Measurements from ENCODE around the gene ZNF444. TPM values are rescaled to one million over a fixed set of nuclear protein-coding genes. Genes with fewer than 3 reads are reported as not detected.
"Not testable (repeated sequence)": the region's sequence is repeated elsewhere in the genome, so short reads cannot be mapped to it uniquely, and the experiment has no call there.

The ZNF444 gene
- total and polyA plus RNA-seq, 4 donors: 10.3 to 48.3 (median 24.6) TPM

DNA sequence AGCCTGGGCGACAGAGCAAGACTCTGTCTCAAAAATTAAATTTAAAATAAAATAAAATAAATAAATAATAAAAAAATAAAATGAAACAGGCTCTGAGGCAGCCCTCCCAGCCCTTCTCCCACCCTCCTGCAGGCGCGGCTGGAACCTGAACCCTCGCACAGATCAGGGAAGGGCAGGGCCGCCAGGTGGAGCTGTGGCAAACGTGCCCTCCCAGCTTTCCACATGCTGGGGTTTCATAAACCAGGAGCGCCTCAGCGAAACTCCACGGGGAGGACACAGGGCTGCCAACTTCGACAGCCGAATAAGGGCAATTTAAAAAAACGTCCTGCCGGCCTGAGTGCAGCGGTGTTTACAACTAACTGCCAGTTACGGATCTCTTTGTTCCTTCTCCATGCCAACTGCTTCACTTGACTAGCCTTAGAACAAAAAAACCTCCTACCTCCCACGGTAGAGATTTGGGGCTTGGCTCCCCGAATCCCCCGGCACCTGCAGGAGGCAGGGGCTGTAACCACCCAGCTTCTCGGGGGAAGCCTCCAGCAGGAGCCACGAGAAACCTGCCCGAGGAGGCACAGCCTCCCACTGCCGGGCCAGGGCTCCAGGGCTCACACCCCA, 35.9 kb upstream of the ZNF444 start:
- H3K36me3 ChIP-seq (ENCODE audit: control insufficient read depth in 1 of 2, insufficient read depth in 2 of 2, low read length in 1 of 2): peaks cover 0 to 1% of the 10 kb centered on the region in 2 donors
- peak overlapping the region in 1 of 2 donors; percentile 28 for H3K27ac ChIP-seq (ENCODE audit: low read depth in 1 of 2, low read length in 2 of 2)
- no peaks in the 10 kb centered on the region for H3K27me3 ChIP-seq (ENCODE audit: control insufficient read depth in 1 of 2, insufficient read depth in 2 of 2, low read length in 1 of 2)
- intact Hi-C loops (cut with DNase I): loop anchor here in 1 of 2 donors (5.0 to 10.0 kb wide), 2 partner anchors 37 to 210 kb away; partner anchors contain the start of genes ZNF444 and ZSCAN5A
- H3K4me3 ChIP-seq (ENCODE audit: low read length in 2 of 2): no peak overlapping the region
- no peaks in the 10 kb centered on the region for H3K9me3 ChIP-seq (ENCODE audit: control insufficient read depth, low read length)
- ATAC-seq (ENCODE audit: low FRiP score) (peak; percentile 87), DNase-seq (peak; percentile 80 to 91)
- no peaks in the 10 kb centered on the region for H3K4me1 ChIP-seq (ENCODE audit: control insufficient read depth in 1 of 2, insufficient read depth in 2 of 2, low read length in 2 of 2)
- WGBS, 2 donors: 10 to 11% methylated on average over 22 of the region's 22 CpGs

DNA sequence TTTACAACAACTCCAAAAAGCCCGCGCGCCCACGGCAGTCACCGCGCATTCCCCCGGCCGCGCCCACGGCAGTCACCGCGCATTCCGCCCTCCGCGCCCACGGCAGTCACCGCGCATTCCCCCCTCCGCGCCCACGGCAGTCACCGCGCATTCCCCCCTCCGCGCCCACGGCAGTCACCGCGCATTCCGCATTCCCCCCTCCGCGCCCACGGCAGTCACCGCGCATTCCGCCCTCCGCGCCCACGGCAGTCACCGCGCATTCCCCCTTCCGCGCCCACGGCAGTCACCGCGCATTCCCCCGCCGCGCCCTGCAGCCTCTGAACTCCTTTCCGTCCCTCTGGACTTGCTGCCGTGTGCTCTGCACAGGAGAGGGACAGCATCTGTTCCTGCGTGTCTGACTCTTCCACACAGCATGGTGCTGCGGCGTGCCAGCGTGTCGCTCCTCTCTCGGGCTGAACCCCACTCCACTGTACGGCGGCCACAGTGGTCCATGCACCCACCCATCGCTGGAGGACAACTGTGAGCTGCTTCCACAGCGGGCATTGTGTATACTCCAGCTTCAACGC, 35.2 kb upstream of the ZNF444 start:
- H3K4me1 ChIP-seq (ENCODE audit: control insufficient read depth in 1 of 2, insufficient read depth in 2 of 2, low read length in 2 of 2); H3K27me3 ChIP-seq (ENCODE audit: control insufficient read depth in 1 of 2, insufficient read depth in 2 of 2, low read length in 1 of 2); ATAC-seq (ENCODE audit: low FRiP score); H3K4me3 ChIP-seq (ENCODE audit: low read length in 2 of 2); H3K9me3 ChIP-seq (ENCODE audit: control insufficient read depth, low read length); H3K36me3 ChIP-seq (ENCODE audit: control insufficient read depth in 1 of 2, insufficient read depth in 2 of 2, low read length in 1 of 2); DNase-seq: not testable (repeated sequence)
- H3K27ac ChIP-seq (ENCODE audit: low read depth in 1 of 2, low read length in 2 of 2): peak overlapping the region in 1 of 2 donors; percentile 28
- intact Hi-C loops (cut with DNase I): loop anchor here in 1 of 2 donors (5.0 to 10.0 kb wide), 2 partner anchors 36 to 209 kb away; partner anchors contain the start of genes ZNF444 and ZSCAN5A
- 96% methylated on average over 61 of the region's 61 CpGs for WGBS, 2 donors

DNA sequence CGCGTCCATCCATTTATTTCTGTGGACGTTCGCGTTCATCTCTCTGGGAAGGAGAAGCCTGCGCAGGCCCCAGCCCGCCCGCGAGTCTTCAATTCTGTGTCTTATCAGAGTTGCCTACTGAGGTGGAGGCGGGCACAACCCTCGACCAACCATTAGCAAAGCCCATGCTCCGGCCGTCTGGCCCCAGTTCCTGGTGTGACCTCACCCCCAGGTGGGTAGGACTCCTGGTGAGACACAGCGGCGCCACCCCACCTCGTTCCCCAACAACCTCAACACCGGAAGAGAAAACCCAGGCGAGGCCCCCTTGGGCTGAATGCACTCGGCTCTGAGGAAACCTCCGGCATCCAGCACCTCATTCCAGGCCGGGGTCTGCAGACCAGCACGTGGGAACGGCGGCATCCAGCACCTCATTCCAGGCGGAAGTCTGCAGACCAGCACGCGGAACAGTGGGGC, 34.7 kb upstream of the ZNF444 start:
- Histone ChIP-seq H3K9me3 (ENCODE audit: control insufficient read depth, low read length) (no peaks in the 10 kb centered on the region), H3K4me3 (ENCODE audit: low read length in 2 of 2) (no peak overlapping the region), H3K27ac (ENCODE audit: low read depth in 1 of 2, low read length in 2 of 2) (no peak overlapping the region), H3K27me3 (ENCODE audit: control insufficient read depth in 1 of 2, insufficient read depth in 2 of 2, low read length in 1 of 2) (no peaks in the 10 kb centered on the region), H3K4me1 (ENCODE audit: control insufficient read depth in 1 of 2, insufficient read depth in 2 of 2, low read length in 2 of 2) (no peaks in the 10 kb centered on the region), H3K36me3 (ENCODE audit: control insufficient read depth in 1 of 2, insufficient read depth in 2 of 2, low read length in 1 of 2) (no peaks in the 10 kb centered on the region)
- no peak for ATAC-seq (ENCODE audit: low FRiP score)
- 90 to 92% methylated on average over 27 of the region's 27 CpGs for WGBS, 2 donors
- DNase-seq: no peak
- intact Hi-C loops (cut with DNase I): loop anchor here in 1 of 2 donors (5.0 to 10.0 kb wide), 2 partner anchors 36 to 208 kb away; partner anchors contain the start of genes ZNF444 and ZSCAN5A

GRCh38 chr19:56106993-56107392, 34.1 kb upstream of the ZNF444 start:
- H3K36me3 ChIP-seq (ENCODE audit: control insufficient read depth in 1 of 2, insufficient read depth in 2 of 2, low read length in 1 of 2): no peaks in the 10 kb centered on the region
- intact Hi-C loops (cut with DNase I): loop anchor here in 1 of 2 donors (5.0 to 10.0 kb wide), 2 partner anchors 35 to 208 kb away; partner anchors contain the start of genes ZNF444 and ZSCAN5A
- DNase-seq: no peak
- no peaks in the 10 kb centered on the region for H3K4me1 ChIP-seq (ENCODE audit: control insufficient read depth in 1 of 2, insufficient read depth in 2 of 2, low read length in 2 of 2)
- no peaks in the 10 kb centered on the region for H3K9me3 ChIP-seq (ENCODE audit: control insufficient read depth, low read length)
- no peak overlapping the region for H3K27ac ChIP-seq (ENCODE audit: low read depth in 1 of 2, low read length in 2 of 2)
- WGBS, 2 donors: 91 to 93% methylated on average over 11 of the region's 11 CpGs
- no peaks in the 10 kb centered on the region for H3K27me3 ChIP-seq (ENCODE audit: control insufficient read depth in 1 of 2, insufficient read depth in 2 of 2, low read length in 1 of 2)
- no peak overlapping the region for H3K4me3 ChIP-seq (ENCODE audit: low read length in 2 of 2)
- ATAC-seq (ENCODE audit: low FRiP score): no peak

DNA sequence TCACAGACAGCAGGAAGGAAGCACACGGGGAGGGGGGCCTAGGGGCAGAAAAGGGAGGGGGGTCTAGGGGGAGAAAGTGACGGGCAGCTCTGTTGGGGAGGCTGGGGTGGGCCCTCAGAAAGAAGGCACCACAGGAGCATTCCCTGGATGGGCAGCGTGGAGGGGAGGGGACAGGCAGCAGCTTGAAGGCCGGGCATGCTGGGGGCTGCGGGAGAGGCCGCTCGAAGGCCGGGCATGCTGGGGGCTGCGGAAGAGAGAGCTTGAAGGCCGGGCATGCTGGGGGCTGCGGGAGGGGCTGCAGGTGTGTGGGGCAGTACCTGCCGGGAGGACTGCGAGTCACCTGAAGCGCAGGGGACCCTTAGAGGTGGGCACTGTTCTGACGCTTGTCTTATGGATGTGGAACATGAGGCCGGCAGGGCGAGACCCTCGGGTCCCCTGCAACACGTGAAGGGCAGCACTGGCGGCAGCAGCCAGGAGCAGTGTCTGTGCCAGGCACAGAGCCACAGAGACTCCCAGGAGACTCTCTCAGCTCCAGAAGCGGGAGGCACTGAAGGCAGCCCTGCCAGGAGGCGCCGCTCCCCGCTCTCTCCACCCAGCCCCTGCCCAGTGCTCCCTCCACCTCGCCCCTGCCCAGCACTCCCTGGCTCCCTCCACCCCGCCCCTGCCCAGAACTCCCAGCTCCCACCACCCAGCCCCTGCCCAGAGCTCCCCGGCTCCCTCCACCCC, 33.3 kb upstream of the ZNF444 start:
- intact Hi-C loops (cut with DNase I): loop anchor here in 1 of 2 donors (5.0 to 10.0 kb wide), 2 partner anchors 35 to 207 kb away; partner anchors contain the start of genes ZNF444 and ZSCAN5A
- no peaks in the 10 kb centered on the region for H3K27me3 ChIP-seq (ENCODE audit: control insufficient read depth in 1 of 2, insufficient read depth in 2 of 2, low read length in 1 of 2)
- H3K4me1 ChIP-seq (ENCODE audit: control insufficient read depth in 1 of 2, insufficient read depth in 2 of 2, low read length in 2 of 2): no peaks in the 10 kb centered on the region
- no peaks in the 10 kb centered on the region for H3K9me3 ChIP-seq (ENCODE audit: control insufficient read depth, low read length)
- H3K4me3 ChIP-seq (ENCODE audit: low read length in 2 of 2): no peak overlapping the region
- ATAC-seq (ENCODE audit: low FRiP score) (peak; percentile 33), DNase-seq (no peak)
- no peak overlapping the region for H3K27ac ChIP-seq (ENCODE audit: low read depth in 1 of 2, low read length in 2 of 2)
- no peaks in the 10 kb centered on the region for H3K36me3 ChIP-seq (ENCODE audit: control insufficient read depth in 1 of 2, insufficient read depth in 2 of 2, low read length in 1 of 2)
- 46 to 49% methylated on average over 24 to 27 of the region's 27 CpGs for WGBS, 2 donors

DNA sequence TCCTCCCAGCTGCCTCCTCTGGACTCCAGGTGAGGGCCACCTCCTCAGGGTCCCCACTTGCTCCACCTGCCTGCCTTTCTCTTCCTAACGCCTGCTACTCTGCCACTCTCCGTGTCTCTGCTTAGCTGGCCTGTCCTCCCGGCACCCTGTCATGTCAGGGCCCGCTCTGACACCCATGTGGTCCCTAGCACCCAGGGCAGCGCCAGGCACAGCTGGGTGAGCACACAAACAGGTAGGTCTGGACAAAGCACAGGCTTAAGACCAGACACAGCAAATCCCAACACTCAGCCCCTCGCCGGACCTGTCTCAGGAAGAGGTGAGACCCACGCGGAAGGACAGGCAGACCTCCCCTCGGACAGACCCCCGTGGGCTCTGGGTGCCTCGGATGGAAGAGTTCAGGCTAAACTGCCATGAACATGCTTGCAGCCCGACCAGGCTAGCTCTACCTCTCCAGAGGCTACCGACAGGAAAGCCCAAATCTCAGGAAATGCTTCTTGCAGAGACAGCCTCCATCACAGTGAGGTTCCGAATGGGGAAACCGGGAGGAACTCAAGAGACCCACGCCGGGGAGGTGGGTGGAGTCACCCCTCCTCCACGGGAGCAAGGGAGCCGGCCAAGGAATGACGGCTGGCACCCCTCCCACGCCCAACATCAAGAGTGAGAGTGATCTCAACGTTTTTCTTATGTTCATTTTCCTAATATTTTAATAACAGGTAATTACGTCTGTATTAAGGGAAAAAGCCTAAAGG, 32.5 kb upstream of the ZNF444 start:
- 18 to 25% methylated on average over 24 of the region's 24 CpGs for WGBS, 2 donors
- intact Hi-C loops (cut with DNase I): loop anchor here in 1 of 2 donors (5.0 to 10.0 kb wide), 2 partner anchors 34 to 206 kb away; partner anchors contain the start of genes ZNF444 and ZSCAN5A
- peak; percentile 67 to 86 for DNase-seq
- Histone ChIP-seq H3K9me3 (ENCODE audit: control insufficient read depth, low read length) (no peaks in the 10 kb centered on the region), H3K4me1 (ENCODE audit: control insufficient read depth in 1 of 2, insufficient read depth in 2 of 2, low read length in 2 of 2) (no peaks in the 10 kb centered on the region), H3K36me3 (ENCODE audit: control insufficient read depth in 1 of 2, insufficient read depth in 2 of 2, low read length in 1 of 2) (no peaks in the 10 kb centered on the region), H3K27ac (ENCODE audit: low read depth in 1 of 2, low read length in 2 of 2) (peak overlapping the region in 1 of 2 donors; percentile 2), H3K4me3 (ENCODE audit: low read length in 2 of 2) (no peak overlapping the region), H3K27me3 (ENCODE audit: control insufficient read depth in 1 of 2, insufficient read depth in 2 of 2, low read length in 1 of 2) (no peaks in the 10 kb centered on the region)
- no peak for ATAC-seq (ENCODE audit: low FRiP score)

- no peak for DNase-seq
- H3K9me3 ChIP-seq (ENCODE audit: control insufficient read depth, low read length): no peaks in the 10 kb centered on the region
- 37 to 38% methylated on average over 13 of the region's 13 CpGs for WGBS, 2 donors
- intact Hi-C loops (cut with DNase I): loop anchor here in 1 of 2 donors (5.0 to 10.0 kb wide), 2 partner anchors 33 to 206 kb away; partner anchors contain the start of genes ZNF444 and ZSCAN5A
- H3K4me1 ChIP-seq (ENCODE audit: control insufficient read depth in 1 of 2, insufficient read depth in 2 of 2, low read length in 2 of 2): no peaks in the 10 kb centered on the region
- no peaks in the 10 kb centered on the region for H3K36me3 ChIP-seq (ENCODE audit: control insufficient read depth in 1 of 2, insufficient read depth in 2 of 2, low read length in 1 of 2)
- no peak for ATAC-seq (ENCODE audit: low FRiP score)
- H3K27ac ChIP-seq (ENCODE audit: low read depth in 1 of 2, low read length in 2 of 2): no peak overlapping the region
- no peaks in the 10 kb centered on the region for H3K27me3 ChIP-seq (ENCODE audit: control insufficient read depth in 1 of 2, insufficient read depth in 2 of 2, low read length in 1 of 2)
- no peak overlapping the region for H3K4me3 ChIP-seq (ENCODE audit: low read length in 2 of 2)
These were observed 31.9 kb upstream of the ZNF444 start for GRCh38 chr19:56109226-56109625.
